Measurements from ENCODE around the gene PLA1A.

DNA sequence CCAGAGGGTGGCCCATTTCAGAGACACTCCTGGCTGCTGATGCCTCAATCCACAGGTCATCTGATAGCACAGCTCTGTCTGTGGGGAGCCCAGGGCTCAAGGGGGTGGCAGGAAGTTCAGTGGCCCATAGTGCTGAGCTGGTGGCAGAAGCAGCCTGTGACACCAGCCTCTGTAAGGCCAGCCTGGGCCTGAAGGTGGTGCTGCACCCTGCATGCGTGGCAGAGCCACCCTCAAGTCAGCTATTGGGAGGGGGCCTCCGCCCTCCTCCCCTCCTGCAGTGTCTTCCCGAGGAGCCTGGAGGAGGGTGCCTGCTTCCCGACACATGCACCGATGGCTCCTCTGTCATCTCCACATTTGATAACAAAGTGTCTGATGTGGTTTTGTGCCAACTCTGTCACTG is 3.0 kb downstream of the PLA1A start:
- TF ChIP-seq POLR2A (IDR thresholded peaks at IDR 0.05; ENCODE audit: low read length) (no peak), GATA1 (IDR thresholded peaks at IDR 0.05; ENCODE audit: low read depth, low read length) (no peak)

Measured in erythroblast (primary cell).